Renal pelvis (tissue), 12 donors: ENCODE measurements around the gene ZPLD1. TPM values are rescaled to one million over a fixed set of nuclear protein-coding genes. Genes with fewer than 3 reads are reported as not detected.

Experiments used
- DNase-seq: peaks from one replicate; pipeline ENCODE4 v3.0.0-alpha.2; 2013
- long read RNA-seq, 16 experiments: transcript quantifications; one replicate each; lab custom pipeline, GENCODE V29; 2026
- polyA plus RNA-seq, 3 donors: library from polyadenylated mRNA; unstranded; fragments of 120-200 nt; gene quantifications; one replicate each; pipeline ENCODE4 v1.2.1, GENCODE V29; 2013; ENCODE audit not compliant: insufficient read length in 3 of 3

Gene ZPLD1
- under 1 TPM; 0.41 to 0.89 (median 0.62) TPM for polyA plus RNA-seq
- long read RNA-seq, donor 1: 0 reads
- long read RNA-seq, donor 2: 0 reads
- long read RNA-seq, donor 3: 0 reads
- long read RNA-seq, donor 4: 0 reads
- long read RNA-seq, donor 5: 0 reads
- long read RNA-seq, donor 6: 0 reads
- long read RNA-seq, donor 7: 0 reads
- long read RNA-seq, donor 8: 0 reads
- long read RNA-seq, donor 9: 0 reads
- long read RNA-seq, donor 10: 0 reads
- long read RNA-seq, donor 11: 0 reads
- long read RNA-seq, donor 12: 0 reads
- long read RNA-seq, donor 13: 0 reads
- long read RNA-seq, donor 14: 0 reads
- long read RNA-seq, donor 15: 0 reads
- long read RNA-seq, donor 16: 0 reads

GRCh38 chr3:102434715-102435114 lies at the start of gene ZPLD1:
ZPLD1 (plus strand) TSS chr3:102435015; CDS start chr3:102438488, 3,473 bp downstream.
- DNase-seq: no peak

- DNase-seq: no peak
Observed at GRCh38 chr3:102390171-102390864, 44.5 kb upstream of the ZPLD1 start.

DNA sequence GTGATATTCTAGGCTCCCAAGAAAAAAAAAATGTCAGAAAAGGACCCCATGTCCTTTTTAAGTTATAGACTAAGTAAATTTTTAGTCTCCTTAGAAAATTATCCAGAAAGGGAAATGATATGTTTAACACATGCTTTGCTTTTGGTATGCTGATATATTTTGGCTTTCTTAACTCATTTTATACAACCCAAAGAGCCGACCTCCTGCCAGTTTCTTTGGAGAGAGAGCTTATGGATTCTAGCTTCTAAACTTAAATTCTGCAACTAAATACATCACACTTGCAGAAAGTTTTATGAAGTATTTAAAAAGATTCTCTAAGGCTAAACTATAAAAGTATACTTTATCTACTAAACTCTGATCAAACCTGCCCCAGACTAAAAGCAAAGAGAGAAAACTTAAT lies 43.9 kb upstream of the ZPLD1 start:
- no peak for DNase-seq

DNA sequence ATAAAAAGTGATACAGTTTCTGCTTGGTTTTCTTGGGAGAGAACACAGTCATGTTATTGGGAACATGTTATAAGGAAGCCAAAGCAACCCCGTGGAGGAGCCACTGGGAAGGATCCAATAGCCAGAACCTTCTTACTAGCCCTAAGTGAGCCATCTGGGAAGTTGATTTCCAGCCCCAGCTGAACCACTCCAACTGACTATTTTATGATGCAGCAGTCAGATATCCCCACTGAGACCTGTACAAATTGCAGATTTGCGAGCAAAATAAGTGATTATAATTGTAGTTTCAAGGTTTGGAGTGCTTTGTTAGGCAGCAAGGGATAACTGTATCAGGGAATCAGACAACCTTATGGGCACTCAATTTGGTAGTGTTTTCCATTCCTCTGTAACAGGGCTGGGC lies 43.3 kb upstream of the ZPLD1 start:
- DNase-seq: no peak

DNA sequence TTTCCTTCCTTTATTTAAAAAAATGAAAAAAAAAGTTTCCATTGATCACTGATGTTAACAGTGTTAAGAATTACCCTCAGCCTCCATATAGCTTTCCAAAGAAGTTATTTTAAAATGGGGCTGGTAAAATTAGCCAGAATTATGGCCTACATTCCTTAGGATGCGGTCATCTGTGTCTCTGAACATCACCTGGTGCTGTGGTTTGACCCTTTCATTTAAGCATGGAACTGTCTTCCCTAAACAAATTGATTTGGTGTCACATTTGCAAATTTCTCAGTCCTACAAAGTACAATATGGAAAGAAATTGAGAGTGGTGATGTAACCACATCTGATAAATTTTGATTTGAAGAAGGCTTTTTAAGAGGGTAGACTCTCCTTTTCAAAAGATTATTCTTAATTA lies 40.3 kb upstream of the ZPLD1 start:
- DNase-seq: no peak

GRCh38 chr3:102398176-102398575 lies 36.6 kb upstream of the ZPLD1 start:
- no peak for DNase-seq

DNA sequence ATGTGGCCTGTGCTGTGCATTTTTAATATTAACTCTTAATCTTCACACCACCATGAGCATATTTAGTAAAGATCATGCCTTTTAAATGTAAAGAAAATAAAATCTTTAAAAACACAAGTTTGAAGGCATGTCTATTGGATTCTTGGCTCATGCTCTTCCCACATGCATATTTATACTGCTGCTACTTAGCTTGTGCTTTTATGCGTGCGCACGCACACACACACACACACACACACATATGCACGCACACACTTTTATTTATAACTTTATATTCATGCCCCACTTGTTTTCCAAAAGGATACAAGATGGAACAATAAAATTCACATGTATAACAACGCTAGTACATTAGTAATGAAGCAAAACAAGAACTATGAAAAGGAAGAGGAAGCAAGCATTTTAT lies 36.1 kb upstream of the ZPLD1 start:
- no peak for DNase-seq

DNA sequence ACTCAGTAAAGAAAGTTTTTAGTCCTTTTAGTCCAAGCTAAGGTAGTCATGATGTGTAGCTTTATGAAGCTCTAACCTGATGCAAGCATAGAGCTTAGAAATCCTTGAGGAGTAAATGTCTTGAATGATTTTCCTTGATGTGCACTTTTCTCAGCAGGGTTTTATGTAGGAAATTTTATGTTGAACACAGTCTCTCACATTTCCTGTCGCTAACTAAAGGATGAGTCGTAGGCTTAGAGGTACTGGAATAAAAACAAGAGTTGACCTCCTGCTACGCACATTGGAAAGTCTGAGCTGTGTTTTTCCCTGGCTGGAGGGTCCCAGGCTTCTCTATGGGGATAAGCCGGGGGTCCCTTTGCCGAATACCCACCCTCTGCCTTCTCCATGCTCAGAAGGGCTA lies 34.7 kb upstream of the ZPLD1 start:
- no peak for DNase-seq

- DNase-seq: no peak
Observed at GRCh38 chr3:102400766-102401165, 34.0 kb upstream of the ZPLD1 start.

DNA sequence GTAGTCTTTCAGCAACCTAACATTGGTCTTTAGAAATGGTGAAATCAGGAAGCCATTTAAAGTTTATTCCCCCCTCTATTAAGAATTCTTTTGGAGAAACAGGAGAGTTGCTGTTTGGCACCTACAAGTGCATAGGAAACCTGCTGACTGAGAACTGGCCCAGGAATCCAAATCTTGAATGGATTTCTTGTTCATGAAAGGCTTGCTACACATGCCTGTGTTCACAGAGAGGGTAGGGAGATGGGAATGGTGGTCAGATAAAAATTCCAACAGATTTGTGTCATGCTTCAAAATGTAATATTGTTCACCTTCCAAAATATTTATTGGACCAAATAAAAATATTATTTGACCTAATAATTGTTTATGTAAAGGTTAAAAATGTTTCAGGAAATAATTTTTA lies 24.2 kb upstream of the ZPLD1 start:
- DNase-seq: no peak

- DNase-seq: no peak
Observed at GRCh38 chr3:102415553-102415952, 19.3 kb upstream of the ZPLD1 start.

- no peak for DNase-seq
Observed at GRCh38 chr3:102419786-102420185, 15.0 kb upstream of the ZPLD1 start.

GRCh38 chr3:102441832-102442231 lies 7.0 kb downstream of the ZPLD1 start:
- DNase-seq: no peak

GRCh38 chr3:102443021-102443420 lies 8.2 kb downstream of the ZPLD1 start:
- DNase-seq: no peak

DNA sequence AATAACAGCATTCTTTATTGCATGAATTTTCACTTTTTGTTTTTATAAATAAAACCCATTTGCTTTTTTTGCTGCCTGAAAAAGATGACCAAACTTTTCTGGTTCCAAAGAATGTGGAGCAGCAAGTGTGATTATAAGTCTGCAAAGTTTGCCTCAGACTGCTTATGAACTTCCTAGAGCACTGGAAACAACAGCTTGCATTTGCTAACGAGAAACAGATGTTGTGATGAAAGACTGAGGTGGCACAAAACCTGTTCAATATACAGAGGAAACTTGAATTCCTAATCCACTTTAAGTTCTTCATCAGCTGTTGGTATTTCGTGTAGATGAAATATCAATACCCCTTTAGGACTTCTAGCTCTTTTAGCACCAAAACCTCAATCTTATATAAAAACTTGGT lies 9.3 kb downstream of the ZPLD1 start:
- no peak for DNase-seq

GRCh38 chr3:102447272-102447671 lies 12.5 kb downstream of the ZPLD1 start:
- no peak for DNase-seq

GRCh38 chr3:102449341-102449740 lies 14.5 kb downstream of the ZPLD1 start:
- DNase-seq: no peak

DNA sequence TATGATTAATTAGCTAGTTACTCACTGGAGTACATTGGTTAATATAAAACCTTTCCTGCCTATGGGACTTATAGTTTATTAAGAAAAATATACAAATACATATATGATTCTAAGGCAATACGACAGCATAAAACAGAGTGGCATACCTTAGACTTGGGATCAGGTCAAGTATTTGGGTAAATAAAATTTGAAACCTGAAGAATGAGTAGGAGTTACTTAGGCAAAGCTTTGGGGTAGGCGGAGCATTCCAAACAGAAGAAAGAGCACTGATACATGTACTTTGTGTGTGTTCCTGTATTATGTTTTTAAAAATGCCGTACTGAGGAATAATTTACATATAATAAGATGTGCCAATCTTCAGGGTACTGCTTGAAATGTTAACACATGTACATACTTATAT lies 15.1 kb downstream of the ZPLD1 start:
- no peak for DNase-seq

- no peak for DNase-seq
Observed at GRCh38 chr3:102450976-102451375, 16.2 kb downstream of the ZPLD1 start.

GRCh38 chr3:102451543-102451942 lies 16.7 kb downstream of the ZPLD1 start:
- DNase-seq: no peak

GRCh38 chr3:102454181-102454580 lies 19.4 kb downstream of the ZPLD1 start:
- no peak for DNase-seq

GRCh38 chr3:102457644-102458043 lies 22.8 kb downstream of the ZPLD1 start:
- DNase-seq: no peak

- no peak for DNase-seq
Observed at GRCh38 chr3:102460579-102460978, 25.8 kb downstream of the ZPLD1 start.

DNA sequence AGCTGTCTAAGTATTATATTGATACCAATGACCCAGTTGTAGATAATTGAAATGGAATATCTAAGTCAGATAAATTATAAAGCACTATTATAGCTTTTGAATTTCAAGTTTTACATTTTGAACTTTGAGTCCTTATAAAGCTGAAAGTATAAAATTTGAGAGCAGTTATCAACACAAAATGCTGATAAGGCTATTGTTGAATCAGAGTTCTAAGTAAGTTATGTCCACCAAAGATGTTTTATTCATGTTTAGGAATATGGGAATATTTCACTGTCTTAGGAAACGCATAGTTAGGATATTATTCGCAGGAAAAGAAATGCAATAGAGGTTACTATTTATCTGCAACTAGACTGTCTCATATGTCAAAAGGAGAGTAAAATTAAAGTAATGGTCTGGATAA lies 29.4 kb downstream of the ZPLD1 start:
- DNase-seq: no peak
